IMR-90 (cell line): Measurements from ENCODE around the gene SPATA13. TPM values are rescaled to one million over a fixed set of nuclear protein-coding genes. Genes with fewer than 3 reads are reported as not detected.

Experiments used
- ATAC-seq: fragments of 200-7000 bp; cut with Tn5 transposase; 2 replicates; pipeline ENCODE4 v1.9.1; 2020; ENCODE audit warnings: low read depth, mild to moderate bottlenecking, moderate library complexity
- Bru-seq: library from RNA; stranded (reverse); fragments of 400-500 nt; gene quantifications from one replicate; lab custom pipeline; 2021; lab: Mats Ljungman, UMichigan
- BruChase-seq, 2 experiments: library from RNA; stranded (reverse); fragments of 400-500 nt; gene quantifications; one replicate each; lab custom pipeline; 2021; lab: Mats Ljungman, UMichigan
- BruUV-seq: library from RNA; stranded (reverse); fragments of 400-500 nt; replicated peaks from 2 replicates; lab custom pipeline; 2021; lab: Mats Ljungman, UMichigan
- CTCF ChIA-PET: fragments of 300-600 bp; formaldehyde crosslinking; extraction: SDS; loops from one replicate; lab custom pipeline; 2021; ENCODE audit warnings: antibody characterized with exemption; lab: Yijun Ruan, JAX
- POLR2A ChIA-PET: fragments of 300-600 bp; sonication (Branson Sonifier 250); formaldehyde crosslinking; loops from one replicate; lab custom pipeline; 2022; ENCODE audit warnings: antibody characterized with exemption; ENCODE audit not compliant: unreplicated experiment; lab: Charles Lee
- DNase-seq: peaks from one replicate; pipeline ENCODE4 v3.0.0; 2013
- H2AFZ ChIP-seq: replicated peaks from 2 replicates; pipeline ENCODE3; 2013; ENCODE audit warnings: low read length, mild to moderate bottlenecking; ENCODE audit not compliant: poor library complexity
- H2AK5ac ChIP-seq: 2 replicates; pipeline ENCODE4 v1.6.1; 2013; ENCODE audit warnings: low read depth, low read length, inconsistent platforms
- H2AK9ac ChIP-seq: replicated peaks from 2 replicates; pipeline ENCODE3; 2013; ENCODE audit warnings: mild to moderate bottlenecking, low read depth, low read length, moderate library complexity; ENCODE audit not compliant: poor library complexity
- H2BK120ac ChIP-seq: 2 replicates; pipeline ENCODE4 v1.6.1; 2013; ENCODE audit warnings: low read depth, low read length, inconsistent platforms
- H2BK15ac ChIP-seq: 3 replicates; pipeline ENCODE4 v1.6.1; 2013; ENCODE audit warnings: low read depth, low read length, inconsistent platforms
- H2BK20ac ChIP-seq: 2 replicates; pipeline ENCODE4 v1.6.1; 2013; ENCODE audit warnings: low read depth, mild to moderate bottlenecking, inconsistent platforms, low read length, moderate library complexity
- H2BK5ac ChIP-seq: 2 replicates; pipeline ENCODE4 v1.6.1; 2013; ENCODE audit warnings: mild to moderate bottlenecking, low read depth, low read length, inconsistent platforms; ENCODE audit not compliant: poor library complexity, severe bottlenecking
- H3K14ac ChIP-seq: replicated peaks from 2 replicates; pipeline ENCODE4 v1.6.1; 2013; ENCODE audit warnings: low read depth, low read length, inconsistent platforms
- H3K18ac ChIP-seq: 2 replicates; pipeline ENCODE4 v1.6.1; 2013; ENCODE audit warnings: low read depth, low read length, control low read depth
- H3K23ac ChIP-seq: 2 replicates; pipeline ENCODE4 v1.6.1; 2013; ENCODE audit warnings: low read depth, low read length, inconsistent platforms
- H3K27ac ChIP-seq: 2 replicates; pipeline ENCODE4 v1.5.1; 2013; ENCODE audit warnings: mild to moderate bottlenecking, control low read depth, low read length; ENCODE audit not compliant: insufficient read depth
- H3K27me3 ChIP-seq: 2 replicates; pipeline ENCODE4 v1.6.1; 2013; ENCODE audit warnings: low read length; ENCODE audit not compliant: control insufficient read depth, insufficient read depth
- H3K36me3 ChIP-seq: 2 replicates; pipeline ENCODE4 v1.6.1; 2013; ENCODE audit warnings: low read length, mixed read lengths; ENCODE audit not compliant: control insufficient read depth, insufficient read depth
- H3K4ac ChIP-seq: 2 replicates; pipeline ENCODE4 v1.6.1; 2013; ENCODE audit warnings: low read depth, low read length, inconsistent platforms
- H3K4me1 ChIP-seq: 2 replicates; pipeline ENCODE4 v1.6.1; 2013; ENCODE audit warnings: low read length, mixed read lengths; ENCODE audit not compliant: control insufficient read depth, insufficient read depth
- H3K4me2 ChIP-seq: 2 replicates; pipeline ENCODE4 v1.6.1; 2013; ENCODE audit warnings: low read depth, mild to moderate bottlenecking, control low read depth, low read length, moderate library complexity
- H3K4me3 ChIP-seq: 2 replicates; pipeline ENCODE4 v1.5.1; 2013; ENCODE audit warnings: low read depth, mild to moderate bottlenecking, control low read depth, low read length, moderate library complexity; ENCODE audit not compliant: insufficient read depth
- H3K56ac ChIP-seq: 2 replicates; pipeline ENCODE4 v1.6.1; 2013; ENCODE audit warnings: low read length, inconsistent platforms; ENCODE audit not compliant: insufficient read depth; ENCODE audit errors: extremely low read depth
- H3K79me1 ChIP-seq, 2 experiments: 2 replicates each; pipeline ENCODE4 v1.6.1; 2013; ENCODE audit warnings: low read length in 2 of 2, inconsistent platforms in 1 of 2, low read depth in 1 of 2
- H3K9ac ChIP-seq: 2 replicates; pipeline ENCODE4 v1.6.1; 2013; ENCODE audit warnings: low read depth, low read length, control low read depth
- H3K9me1 ChIP-seq: 2 replicates; pipeline ENCODE4 v1.6.1; 2013; ENCODE audit warnings: low read length, inconsistent platforms; ENCODE audit not compliant: insufficient read depth
- H3K9me3 ChIP-seq: 2 replicates; pipeline ENCODE4 v1.6.1; 2013; ENCODE audit warnings: low read length; ENCODE audit not compliant: control insufficient read depth, insufficient read depth
- H4K20me1 ChIP-seq: 2 replicates; pipeline ENCODE4 v1.6.1; 2013; ENCODE audit warnings: low read length, inconsistent platforms; ENCODE audit not compliant: insufficient read depth
- H4K5ac ChIP-seq: 2 replicates; pipeline ENCODE4 v1.6.1; 2013; ENCODE audit warnings: mild to moderate bottlenecking, low read depth, low read length, control low read depth
- H4K8ac ChIP-seq, 2 experiments: 2 replicates each; pipeline ENCODE4 v1.6.1; 2013; ENCODE audit warnings: low read depth in 2 of 2, low read length in 2 of 2, control low read depth in 1 of 2, inconsistent platforms in 1 of 2
- H4K91ac ChIP-seq: 2 replicates; pipeline ENCODE4 v1.6.1; 2013; ENCODE audit warnings: low read depth, low read length, inconsistent platforms; ENCODE audit not compliant: insufficient read depth
- CEBPB ChIP-seq: IDR thresholded peaks from 2 replicates; pipeline ENCODE4 v1.6.1; 2012; ENCODE audit warnings: low read depth, low read length, improper control_type of control experiment
- ELK1 ChIP-seq: fragments of 150-350 bp; IDR thresholded peaks from 2 replicates; pipeline ENCODE4 v1.6.1; 2016; ENCODE audit warnings: low read depth, mild to moderate bottlenecking, low read length, moderate library complexity, borderline replicate concordance
- MAZ ChIP-seq: IDR thresholded peaks from 2 replicates; pipeline ENCODE4 v1.6.1; 2012; ENCODE audit warnings: low read depth, mild to moderate bottlenecking, low read length, improper control_type of control experiment, moderate library complexity, borderline replicate concordance
- MXI1 ChIP-seq: IDR thresholded peaks from 2 replicates; pipeline ENCODE4 v1.6.1; 2012; ENCODE audit warnings: low read depth, mild to moderate bottlenecking, low read length, moderate library complexity, borderline replicate concordance
- POLR2A ChIP-seq: IDR thresholded peaks from 2 replicates; pipeline ENCODE4 v1.6.1; 2012; ENCODE audit warnings: mild to moderate bottlenecking, low read depth, low read length
- WGBS, 2 experiments: methylation state at CpG; one replicate each; pipeline versions ENCODE4 v1.1.5 to v1.1.7; 2013; ENCODE audit warnings: missing lambda C conversion rate in 2 of 2; ENCODE audit not compliant: insufficient read length in 1 of 2; ENCODE audit errors: extremely low coverage in 2 of 2; 5-methylcytosine and 5-hydroxymethylcytosine counted together
- dilution Hi-C: fragments of 300-500 bp; cut with HindIII; formaldehyde crosslinking; loops from one replicate; pipeline ENCODE4 v1.14.3; 2018; ENCODE audit warnings: low sequenced_read_pairs; ENCODE audit not compliant: unreplicated experiment
- in situ Hi-C: fragments of 300-500 bp; cut with MboI; formaldehyde crosslinking; loops from 3 replicates; pipeline ENCODE4 v1.14.3; 2019; ENCODE audit warnings: low sequenced_read_pairs, inconsistent platforms, mixed read lengths
- intact Hi-C: fragments of 100-400 bp; cut with micrococcal nuclease; formaldehyde crosslinking; loops from 2 replicates; pipeline ENCODE4 v1.10.0; 2022
- long read RNA-seq: library from polyadenylated mRNA; unstranded; transcript quantifications from one replicate; pipeline ENCODE4 v2.0.0, GENCODE V29; 2021; ENCODE audit not compliant: unreplicated experiment
- polyA plus RNA-seq, 3 experiments: library from polyadenylated mRNA; depleted of rRNA; stranded (reverse); fragments of >200 nt; gene quantifications; 2 replicates each; pipeline ENCODE4 v1.2.3, GENCODE V29; 2012; ENCODE audit warnings: low replicate concordance in 1 of 3
- total RNA-seq: library from RNA; depleted of rRNA; stranded (reverse); fragments of >200 nt; gene quantifications from 2 replicates; pipeline ENCODE4 v1.2.3, GENCODE V29; 2012; rRNA removed

Gene SPATA13
- total RNA-seq (11.4 and 12.5 TPM in 2 replicates), polyA plus RNA-seq (2012; rRNA removed) (8.4 and 10.5 TPM in 2 replicates), Bru-seq, nascent RNA (percentile 89 among the genes with signal in this experiment), BruChase-seq, experiment 1, labeled RNA remaining after a 6-hour chase (percentile 90 among the genes with signal in this experiment), BruChase-seq, experiment 2, labeled RNA remaining after a 2-hour chase (percentile 98 among the genes with signal in this experiment)
- 4.7 and 5.1 TPM in 2 replicates for polyA plus RNA-seq (2012; cell fraction: cytosol; rRNA removed)
- polyA plus RNA-seq (2012; cell fraction: nucleus; rRNA removed; ENCODE audit: low replicate concordance) = 28.6 and 38.1 TPM in 2 replicates
- long read RNA-seq, full-length matches to known transcripts = 2 of 17 reads
- long read RNA-seq, partial matches to known transcripts = 5 of 17 reads
- long read RNA-seq, other reads (novel, unspliced or antisense) = 10 of 17 reads

GRCh38 chr13:24160458-24161009 is at the start of gene SPATA13:
SPATA13 (plus strand) TSS chr13:24160720; CDS start chr13:24222930, 62,210 bp downstream.
- WGBS, 2 experiments = 3% methylated on average over 25 of the region's 50 CpGs; no CpG with 5 or more reads in 1 of the 2 experiments
- intact Hi-C loops (loop anchor here (2.0 to 5.0 kb wide), 4 partner anchors 42 to 128 kb away; no protein-coding TSS in a partner anchor), in situ Hi-C loops (no loop called here), dilution Hi-C loops (no loop called here)
- peaks cover 19% of the 10 kb centered on the region for H3K4me1 ChIP-seq
- POLR2A ChIA-PET = interaction anchor here (0.6 to 1.4 kb wide), 3 partner anchors 9 to 101 kb away, joined by 3 to 5 read pairs (median 4); no protein-coding TSS in a partner anchor
- H3K4me2 ChIP-seq = peak within 1 kb of the TSS; percentile 91
- H4K20me1 ChIP-seq = peaks cover 33% of the 10 kb centered on the region; the same call in 1 of the 2 replicates
- DNase-seq (peak; percentile 84), ATAC-seq (peak; percentile 93)
- BruUV-seq = no TSS peak
- H3K27me3 ChIP-seq = no peaks in the 10 kb centered on the region
- peak within 1 kb of the TSS; percentile 59 to 89; a peak in 3 of 4 replicates for H4K8ac ChIP-seq
- H2AK5ac ChIP-seq = peak within 1 kb of the TSS; percentile 47; the same call in 1 of the 2 replicates
- H3K4ac ChIP-seq = peak within 1 kb of the TSS; percentile 76
- peak within 1 kb of the TSS; percentile 94 for H3K4me3 ChIP-seq
- H4K91ac ChIP-seq = peak within 1 kb of the TSS; percentile 51
- H3K14ac ChIP-seq = peak within 1 kb of the TSS; percentile 57
- peak within 1 kb of the TSS; percentile 82 for H3K18ac ChIP-seq
- peaks cover 29 to 48% of the 10 kb centered on the region in 2 experiments for H3K79me1 ChIP-seq
- peak within 1 kb of the TSS; percentile 91 for H2AFZ ChIP-seq
- peak within 1 kb of the TSS; percentile 72; the same call in 1 of the 2 replicates for H2BK120ac ChIP-seq
- H2AK9ac ChIP-seq = peak within 1 kb of the TSS; percentile 88
- H3K36me3 ChIP-seq = peaks cover 4% of the 10 kb centered on the region
- peaks cover 27% of the 10 kb centered on the region for H3K9me1 ChIP-seq
- no peaks in the 10 kb centered on the region for H3K9me3 ChIP-seq
- H3K23ac ChIP-seq = peak within 1 kb of the TSS; percentile 80
- peak within 1 kb of the TSS; percentile 69 for H4K5ac ChIP-seq
- H2BK20ac ChIP-seq = peak within 1 kb of the TSS; percentile 39; the same call in 1 of the 2 replicates
- peak within 1 kb of the TSS; percentile 58 for H3K9ac ChIP-seq
- 0 out of 2 replicates have a peak within 1 kb of the TSS, but pooled peaks have one; percentile 9 for H3K56ac ChIP-seq
- peak within 1 kb of the TSS; percentile 63 for H3K27ac ChIP-seq
- peak within 1 kb of the TSS; percentile 72; the same call in 1 of the 3 replicates for H2BK15ac ChIP-seq
- TF ChIP-seq ELK1 (no peak), MAZ (0 out of 2 replicates have a peak, but pooled peaks have one; percentile 51), CEBPB (no peak), POLR2A (peak; percentile 64; the same call in 1 of the 2 replicates), MXI1 (0 out of 2 replicates have a peak, but pooled peaks have one; percentile 7)
- CTCF ChIA-PET = no interaction called here
- H2BK5ac ChIP-seq = peak within 1 kb of the TSS; percentile 71
